HCT116 (cell line): ENCODE measurements around the gene AK5. TPM values are rescaled to one million over a fixed set of nuclear protein-coding genes. Genes with fewer than 3 reads are reported as not detected.

Experiments
- ATAC-seq: fragments of 200-7000 bp; cut with Tn5 transposase; 2 replicates; pipeline ENCODE4 v1.9.1; 2020; ENCODE audit warnings: mild to moderate bottlenecking, moderate library complexity
- BruUV-seq: library from RNA; stranded (reverse); fragments of 400-500 nt; replicated peaks from 2 replicates; lab custom pipeline; 2021; lab: Mats Ljungman, UMichigan
- CTCF ChIA-PET: fragments of 300-600 bp; sonication (Branson Sonifier 250); formaldehyde crosslinking; loops from one replicate; lab custom pipeline; 2021; ENCODE audit warnings: antibody characterized with exemption; lab: Charles Lee
- POLR2A ChIA-PET: fragments of 300-600, 350-600 bp; sonication (Branson Sonifier 250); formaldehyde crosslinking; loops from one replicate; lab custom pipeline; 2021; ENCODE audit warnings: antibody characterized with exemption; lab: Charles Lee
- RAD21 ChIA-PET, 2 experiments: fragments of 300-600 bp; sonication (Branson Sonifier 250); formaldehyde crosslinking; loops; one replicate each; lab custom pipeline; 2023; ENCODE audit warnings: low total read pairs in 2 of 2; ENCODE audit not compliant: uncharacterized antibody in 2 of 2, unreplicated experiment in 2 of 2, low non-redundant PET in 1 of 2; lab: Charles Lee
- DNase-seq: peaks from one replicate; pipeline ENCODE4 v3.0.0-alpha.2; 2010; ENCODE audit warnings: low read depth, low spot score
- H2AFZ ChIP-seq: fragments of 200-600 bp; shearing (Covaris generic), sonication (generic); 2 replicates; pipeline ENCODE4 v1.6.1; 2017; ENCODE audit warnings: low read depth, mixed run types, mixed read lengths, antibody characterized with exemption, low read length; ENCODE audit not compliant: poor library complexity, severe bottlenecking
- H3K27ac ChIP-seq: 2 replicates; pipeline ENCODE4 v1.5.1; 2012; ENCODE audit warnings: low read depth, low read length
- H3K27me3 ChIP-seq: fragments of 200-600 bp; sonication (generic); 2 replicates; pipeline ENCODE4 v1.6.1; 2016; ENCODE audit warnings: mixed run types, low read length, mixed read lengths; ENCODE audit not compliant: insufficient read depth
- H3K36me3 ChIP-seq, 2 experiments: fragments of 200-500 bp in 1 of 2; fragments of 200-600 bp in 1 of 2; sonication (Bioruptor generic) in 1 of 2; sonication (generic) in 1 of 2; 2 replicates each; pipeline versions ENCODE4 v1.5.1 to v1.6.1; 2014 to 2016; ENCODE audit warnings: low read length in 2 of 2, inconsistent platforms in 1 of 2, mixed read lengths in 1 of 2, mixed run types in 1 of 2; ENCODE audit not compliant: insufficient read depth in 2 of 2, control insufficient read depth in 1 of 2
- H3K4me1 ChIP-seq, 2 experiments: fragments of 200-600 bp in 1 of 2; sonication (generic) in 1 of 2; 2 replicates each; pipeline versions ENCODE4 v1.5.1 to v1.6.1; 2012 to 2017; ENCODE audit warnings: low read length in 2 of 2, inconsistent platforms in 1 of 2, mild to moderate bottlenecking in 1 of 2, mixed read lengths in 1 of 2, mixed run types in 1 of 2, moderate library complexity in 1 of 2; ENCODE audit not compliant: insufficient read depth in 2 of 2, control insufficient read depth in 1 of 2
- H3K4me2 ChIP-seq: fragments of 200-600 bp; sonication (generic); 2 replicates; pipeline ENCODE4 v1.6.1; 2017; ENCODE audit warnings: mixed run types, low read length, mixed read lengths
- H3K4me3 ChIP-seq, 2 experiments: fragments of 200-600 bp in 1 of 2; sonication (generic) in 1 of 2; replicated peaks in 1 of 2; 2 replicates each; pipeline ENCODE4 v1.5.1; 2011 to 2016; ENCODE audit warnings: low read length in 2 of 2, control low read depth in 1 of 2, low read depth in 1 of 2, mild to moderate bottlenecking in 1 of 2, mixed read lengths in 1 of 2, mixed run types in 1 of 2
- H3K79me2 ChIP-seq: fragments of 200-600 bp; sonication (generic); 2 replicates; pipeline ENCODE4 v1.6.1; 2017; ENCODE audit warnings: mild to moderate bottlenecking, mixed run types, low read length, moderate library complexity, mixed read lengths; ENCODE audit not compliant: insufficient read depth
- H3K9ac ChIP-seq: fragments of 200-600 bp; sonication (generic); 2 replicates; pipeline ENCODE4 v1.6.1; 2016; ENCODE audit warnings: low read length, mixed read lengths
- H3K9me2 ChIP-seq: fragments of 200-600 bp; sonication (generic), shearing (Covaris generic); 2 replicates; pipeline ENCODE4 v1.6.1; 2017; ENCODE audit warnings: mixed run types, mild to moderate bottlenecking, moderate library complexity; ENCODE audit not compliant: insufficient read depth
- H3K9me3 ChIP-seq, 2 experiments: fragments of 200-500 bp in 1 of 2; fragments of 200-600 bp in 1 of 2; sonication (Bioruptor generic) in 1 of 2; sonication (generic) in 1 of 2; 2 replicates each; pipeline ENCODE4 v1.6.1; 2014 to 2017; ENCODE audit warnings: low read length in 2 of 2, mixed read lengths in 2 of 2, inconsistent platforms in 1 of 2, low read depth in 1 of 2, mild to moderate bottlenecking in 1 of 2, mixed run types in 1 of 2, moderate library complexity in 1 of 2; ENCODE audit not compliant: control insufficient read depth in 1 of 2, insufficient read depth in 1 of 2
- H4K20me1 ChIP-seq: fragments of 200-600 bp; sonication (generic), shearing (Covaris generic); 2 replicates; pipeline ENCODE4 v1.6.1; 2017; ENCODE audit warnings: mixed run types, mild to moderate bottlenecking, moderate library complexity; ENCODE audit not compliant: insufficient read depth
- CEBPB ChIP-seq: IDR thresholded peaks from 2 replicates; pipeline ENCODE4 v1.6.1; 2012; ENCODE audit warnings: low read depth
- EGR1 ChIP-seq: IDR thresholded peaks from 2 replicates; pipeline ENCODE4 v1.6.1; 2012; ENCODE audit warnings: low read depth
- ELF1 ChIP-seq: IDR thresholded peaks from 2 replicates; pipeline ENCODE4 v1.6.1; 2012; ENCODE audit warnings: low read depth, borderline replicate concordance
- EZH2 ChIP-seq: fragments of 200-600 bp; sonication (generic); IDR thresholded peaks from 2 replicates; pipeline ENCODE4 v1.6.1; 2017; ENCODE audit warnings: antibody characterized with exemption, mixed run types
- FOSL1 ChIP-seq: IDR thresholded peaks from 2 replicates; pipeline ENCODE4 v1.6.1; 2012; ENCODE audit warnings: low read depth
- JUND ChIP-seq: IDR thresholded peaks from 2 replicates; pipeline ENCODE4 v1.6.1; 2012
- POLR2A ChIP-seq: IDR thresholded peaks from 2 replicates; pipeline ENCODE4 v1.7.0; 2011; ENCODE audit warnings: borderline replicate concordance; ENCODE audit not compliant: insufficient read depth, insufficient read length; ENCODE audit errors: extremely low read depth
- POLR2AphosphoS5 ChIP-seq: IDR thresholded peaks from 2 replicates; pipeline ENCODE4 v1.6.1; 2011; ENCODE audit warnings: mild to moderate bottlenecking, low read depth, low read length, moderate library complexity
- RAD21 ChIP-seq: IDR thresholded peaks from 2 replicates; pipeline ENCODE4 v1.6.1; 2012; ENCODE audit warnings: low read depth, mild to moderate bottlenecking
- REST ChIP-seq: IDR thresholded peaks from 2 replicates; pipeline ENCODE4 v1.6.1; 2012; ENCODE audit warnings: low read depth
- SIN3A ChIP-seq: IDR thresholded peaks from 2 replicates; pipeline ENCODE4 v1.6.1; 2012; ENCODE audit warnings: low read depth
- SP1 ChIP-seq: IDR thresholded peaks from 2 replicates; pipeline ENCODE4 v1.6.1; 2012; ENCODE audit warnings: low read depth
- SRF ChIP-seq: IDR thresholded peaks from 2 replicates; pipeline ENCODE4 v1.6.1; 2012; ENCODE audit warnings: low read depth
- YY1 ChIP-seq: IDR thresholded peaks from 2 replicates; pipeline ENCODE4 v1.6.1; 2011; ENCODE audit warnings: low read length, low read depth, moderate library complexity, mild to moderate bottlenecking; ENCODE audit not compliant: insufficient replicate concordance; ENCODE audit errors: extremely low read depth
- ZFX ChIP-seq: fragments of 450-650 bp; IDR thresholded peaks from 2 replicates; pipeline ENCODE4 v1.6.1; 2017
- ZNF274 ChIP-seq: fragments of 200-500 bp; sonication (Bioruptor generic); IDR thresholded peaks from 2 replicates; pipeline ENCODE4 v1.6.1; 2014; ENCODE audit warnings: mild to moderate bottlenecking, low read depth, low read length, inconsistent platforms
- intact Hi-C: fragments of 100-400 bp; cut with micrococcal nuclease; formaldehyde crosslinking; loops from 2 replicates; pipeline ENCODE4 v1.10.0; 2022
- total RNA-seq: library from RNA; stranded (reverse); gene quantifications from one replicate; pipeline ENCODE4 v1.2.1, GENCODE V29; 2021; ENCODE audit not compliant: unreplicated experiment
- TF ChIP-seq, protein P1 (sequence below): IDR thresholded peaks from 2 replicates; pipeline ENCODE4 v1.6.1; 2012

Gene AK5
- total RNA-seq, 1 experiment from 2014 or later: 0.22 TPM

DNA sequence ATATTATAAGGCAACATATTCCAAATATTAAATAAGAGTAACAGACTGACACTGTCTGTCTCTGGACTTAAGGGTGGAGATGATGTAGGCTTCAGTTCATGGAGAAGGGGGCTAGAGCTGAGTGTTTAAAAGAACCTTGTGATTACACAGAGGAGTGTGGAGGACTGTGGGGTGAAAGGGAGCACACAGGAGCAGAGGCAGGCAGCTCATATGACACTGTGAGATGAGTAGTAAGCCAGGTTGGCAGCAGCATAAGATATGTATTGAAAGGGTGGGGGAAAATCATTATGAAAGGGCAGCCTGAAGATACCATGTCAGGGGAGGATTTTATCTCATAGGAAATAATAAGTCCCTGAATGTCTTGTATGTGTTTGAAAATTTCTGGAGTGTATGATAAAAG is 104.5 kb downstream of the AK5 start:
- H3K36me3 ChIP-seq: no peaks in the 10 kb centered on the region
- no peaks in the 10 kb centered on the region for H3K27me3 ChIP-seq
- no TSS peak for BruUV-seq
- H3K4me2 ChIP-seq: no peak overlapping the region
- no peak overlapping the region for H3K27ac ChIP-seq
- intact Hi-C loops: no loop called here
- TF ChIP-seq POLR2AphosphoS5 (no peak), SP1 (no peak), CEBPB (no peak), SIN3A (no peak), EGR1 (no peak), EZH2 (no peak), YY1 (no peak), POLR2A (no peak), JUND (no peak), FOSL1 (no peak), ELF1 (no peak), RAD21 (no peak), REST (no peak), ZFX (no peak), SRF (no peak), ZNF274 (no peak)
- TF ChIP-seq, protein P1, sequence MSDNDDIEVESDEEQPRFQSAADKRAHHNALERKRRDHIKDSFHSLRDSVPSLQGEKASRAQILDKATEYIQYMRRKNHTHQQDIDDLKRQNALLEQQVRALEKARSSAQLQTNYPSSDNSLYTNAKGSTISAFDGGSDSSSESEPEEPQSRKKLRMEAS: no peak
- CTCF ChIA-PET: no interaction called here
- no peaks in the 10 kb centered on the region for H3K4me1 ChIP-seq
- RAD21 ChIA-PET: no interaction called here
- DNase-seq: no peak
- no peaks in the 10 kb centered on the region for H3K9me2 ChIP-seq
- no peaks in the 10 kb centered on the region for H3K9me3 ChIP-seq
- no peak overlapping the region for H3K9ac ChIP-seq
- H4K20me1 ChIP-seq: no peaks in the 10 kb centered on the region
- POLR2A ChIA-PET: no interaction called here
- no peak for ATAC-seq
- H2AFZ ChIP-seq: no peak overlapping the region
- H3K79me2 ChIP-seq: no peaks in the 10 kb centered on the region
- H3K4me3 ChIP-seq: no peak overlapping the region
